ENCODE measurements around the gene MINDY1. TPM values are rescaled to one million over a fixed set of nuclear protein-coding genes. Genes with fewer than 3 reads are reported as not detected.

Gene MINDY1
- total RNA-seq, 2 donors from 2014 or later: 40.4 to 43.1 TPM

DNA sequence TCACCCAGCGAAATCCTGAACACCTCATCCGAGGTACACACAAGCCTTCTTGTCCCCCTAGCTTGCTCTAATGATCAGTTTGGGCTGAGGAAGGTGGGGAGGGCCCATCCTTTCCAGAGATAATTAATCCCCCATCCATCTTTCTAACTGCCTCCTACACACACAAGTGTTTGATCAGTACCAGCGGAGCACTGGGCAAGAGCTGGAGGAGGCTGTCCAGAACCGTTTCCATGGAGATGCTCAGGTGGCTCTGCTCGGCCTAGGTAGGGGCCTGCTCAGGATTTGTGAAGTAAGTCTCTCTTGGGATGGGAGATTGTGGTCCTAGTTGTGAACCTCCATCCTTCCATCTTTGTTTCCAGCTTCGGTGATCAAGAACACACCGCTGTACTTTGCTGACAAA, 18.8 kb downstream of the MINDY1 start:
- H3K27me3 ChIP-seq: no peaks in the 10 kb centered on the region
- no peak overlapping the region for H3K27ac ChIP-seq
- TF ChIP-seq, protein P1, sequence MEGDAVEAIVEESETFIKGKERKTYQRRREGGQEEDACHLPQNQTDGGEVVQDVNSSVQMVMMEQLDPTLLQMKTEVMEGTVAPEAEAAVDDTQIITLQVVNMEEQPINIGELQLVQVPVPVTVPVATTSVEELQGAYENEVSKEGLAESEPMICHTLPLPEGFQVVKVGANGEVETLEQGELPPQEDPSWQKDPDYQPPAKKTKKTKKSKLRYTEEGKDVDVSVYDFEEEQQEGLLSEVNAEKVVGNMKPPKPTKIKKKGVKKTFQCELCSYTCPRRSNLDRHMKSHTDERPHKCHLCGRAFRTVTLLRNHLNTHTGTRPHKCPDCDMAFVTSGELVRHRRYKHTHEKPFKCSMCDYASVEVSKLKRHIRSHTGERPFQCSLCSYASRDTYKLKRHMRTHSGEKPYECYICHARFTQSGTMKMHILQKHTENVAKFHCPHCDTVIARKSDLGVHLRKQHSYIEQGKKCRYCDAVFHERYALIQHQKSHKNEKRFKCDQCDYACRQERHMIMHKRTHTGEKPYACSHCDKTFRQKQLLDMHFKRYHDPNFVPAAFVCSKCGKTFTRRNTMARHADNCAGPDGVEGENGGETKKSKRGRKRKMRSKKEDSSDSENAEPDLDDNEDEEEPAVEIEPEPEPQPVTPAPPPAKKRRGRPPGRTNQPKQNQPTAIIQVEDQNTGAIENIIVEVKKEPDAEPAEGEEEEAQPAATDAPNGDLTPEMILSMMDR (IDR thresholded peaks at IDR 0.05): no peak
- no peaks in the 10 kb centered on the region for H3K4me1 ChIP-seq
- H3K36me3 ChIP-seq: no peaks in the 10 kb centered on the region
- intact Hi-C loops (cut with DNase I): no loop called here
- H3K9me3 ChIP-seq: no peaks in the 10 kb centered on the region
- H3K4me3 ChIP-seq: no peak overlapping the region
- no peak for DNase-seq
- no peak overlapping the region for H3K9ac ChIP-seq (ENCODE audit: low read depth in 2 of 2, low read length in 2 of 2)

DNA sequence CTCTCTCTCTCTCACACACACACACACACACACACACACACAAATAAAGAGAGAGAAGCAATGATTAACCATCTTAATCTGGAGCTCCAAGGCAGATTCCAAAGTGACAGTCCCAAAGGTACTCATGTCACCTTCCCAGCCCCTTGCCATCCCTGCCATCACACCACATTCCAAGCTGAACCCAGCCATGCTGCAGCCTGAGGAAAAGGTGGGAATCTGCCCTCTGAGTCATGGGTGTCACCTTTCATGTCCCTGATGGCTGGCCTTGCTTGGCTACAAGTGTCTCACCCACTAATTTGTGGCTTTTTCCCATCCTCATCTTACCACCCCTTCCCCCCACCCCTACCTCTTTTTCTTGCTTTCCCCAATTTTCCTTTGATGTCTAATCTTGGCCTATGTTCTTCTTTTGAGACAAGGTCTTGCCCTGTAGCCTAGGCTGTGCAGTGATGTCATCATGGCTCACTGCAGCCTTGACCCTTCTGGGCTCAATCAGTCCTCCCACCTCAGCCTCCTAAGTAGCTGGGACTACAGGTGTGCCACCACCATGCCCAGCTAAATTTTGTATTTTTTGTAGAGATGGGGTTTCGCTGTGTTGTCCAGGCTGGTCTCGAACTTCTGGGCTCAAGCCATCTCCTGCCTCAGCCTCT, 21.4 kb downstream of the MINDY1 start:
- peaks cover 5% of the 10 kb centered on the region for H3K4me1 ChIP-seq
- intact Hi-C loops (cut with DNase I): no loop called here
- H3K4me3 ChIP-seq: no peak overlapping the region
- H3K9me3 ChIP-seq: no peaks in the 10 kb centered on the region
- no peaks in the 10 kb centered on the region for H3K36me3 ChIP-seq
- H3K27ac ChIP-seq: no peak overlapping the region
- TF ChIP-seq, protein P1 (IDR thresholded peaks at IDR 0.05): no peak
- no peaks in the 10 kb centered on the region for H3K27me3 ChIP-seq
- no peak for DNase-seq
- no peak overlapping the region for H3K9ac ChIP-seq (ENCODE audit: low read depth in 2 of 2, low read length in 2 of 2)

DNA sequence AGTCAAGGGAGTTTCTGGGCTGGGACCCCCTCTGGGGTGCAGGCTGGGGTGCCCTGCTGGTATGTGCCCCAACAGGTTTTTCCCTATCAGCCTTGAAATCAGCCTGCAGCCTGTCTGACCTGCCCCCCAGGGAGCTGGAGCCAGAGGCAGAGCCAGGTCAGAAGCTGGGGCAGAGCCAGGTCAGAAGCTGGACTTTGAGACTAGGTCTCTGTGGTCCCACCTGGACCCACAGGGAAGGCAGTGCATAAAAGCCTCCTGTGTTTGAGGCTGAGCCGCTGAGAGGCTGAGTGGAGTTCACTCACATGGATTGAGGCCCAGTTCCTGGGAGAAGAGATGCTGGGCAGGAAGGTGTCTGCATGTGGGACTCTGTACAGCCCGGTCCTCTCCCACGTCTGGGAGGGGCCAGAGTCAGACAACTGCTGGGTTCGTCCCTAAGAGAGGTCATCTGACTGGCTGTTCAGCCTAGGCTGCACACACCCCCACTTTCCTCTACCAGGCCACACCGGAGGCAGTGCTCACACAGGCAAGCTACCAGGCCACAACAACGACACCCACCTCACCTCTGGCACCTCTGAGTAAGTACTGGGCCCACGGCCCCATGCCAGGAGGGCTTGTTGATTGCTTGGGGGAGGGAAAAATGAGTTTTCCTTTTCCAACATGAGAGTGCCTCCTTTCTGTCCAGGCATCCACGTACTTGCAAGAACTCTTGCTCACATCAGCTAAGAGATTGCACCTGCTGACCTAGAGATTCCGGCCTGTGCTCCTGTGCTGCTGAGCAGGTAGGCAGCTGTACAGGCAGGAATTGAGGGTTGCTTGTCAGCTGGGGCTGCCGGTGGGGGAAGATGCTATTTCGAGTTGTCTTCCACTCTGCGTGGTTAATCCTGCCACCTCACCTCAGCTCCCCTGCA, 24.6 kb downstream of the MINDY1 start, which contains the start of gene ANXA9:
Gene ANXA9 (plus strand): TSS at position 488 of the 908 bp plus-strand sequence. CDS start 814 bp downstream, outside the sequence.
- Histone ChIP-seq H3K9ac (ENCODE audit: low read depth in 2 of 2, low read length in 2 of 2) (no peak within 1 kb of the TSS), H3K4me1 (peaks cover 15% of the 10 kb centered on the region)

DNA sequence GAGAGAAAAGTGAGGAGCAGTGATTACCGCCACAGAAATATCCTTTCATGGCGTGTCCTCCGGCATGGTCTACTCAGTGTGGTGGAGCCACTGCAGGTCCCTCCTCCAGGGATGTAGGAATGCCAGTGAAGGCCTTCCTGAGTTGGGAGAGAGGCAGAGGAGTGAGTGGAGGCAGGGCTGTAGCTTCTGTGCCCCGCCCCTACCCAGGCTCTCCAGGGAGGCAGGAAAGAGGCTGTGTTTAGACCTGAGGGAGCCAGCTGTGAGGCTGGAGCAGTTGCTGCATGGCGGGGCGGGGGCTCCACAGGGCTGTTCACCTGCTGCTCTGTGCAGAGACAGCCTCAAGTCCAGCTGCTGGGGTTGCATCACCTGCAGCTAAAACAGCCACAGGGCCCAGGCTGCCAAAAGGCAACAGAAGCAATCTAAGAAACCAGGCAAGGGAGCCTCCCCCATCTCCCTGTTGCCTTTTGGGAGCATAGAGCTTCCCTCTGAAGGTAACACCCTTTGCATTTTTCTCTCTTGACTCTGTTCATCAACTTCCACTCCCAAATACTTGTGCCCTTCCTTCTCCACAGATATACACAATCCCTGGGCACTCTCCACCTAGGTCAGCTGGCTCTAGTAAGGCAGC, 25.4 kb downstream of the MINDY1 start:
- Histone ChIP-seq H3K9me3 (no peaks in the 10 kb centered on the region), H3K27me3 (no peaks in the 10 kb centered on the region), H3K4me1 (peaks cover 15% of the 10 kb centered on the region), H3K4me3 (no peak overlapping the region), H3K27ac (no peak overlapping the region), H3K9ac (ENCODE audit: low read depth in 2 of 2, low read length in 2 of 2) (no peak overlapping the region), H3K36me3 (no peaks in the 10 kb centered on the region)
- intact Hi-C loops (cut with DNase I): no loop called here
- TF ChIP-seq, protein P1 (IDR thresholded peaks at IDR 0.05): no peak
- DNase-seq: peak; percentile 57

More for the DNA sequence above, 24.6 kb downstream of the MINDY1 start, which contains the start of gene ANXA9:
- TF ChIP-seq, protein P1 (IDR thresholded peaks at IDR 0.05): no peak
- no peaks in the 10 kb centered on the region for H3K9me3 ChIP-seq
- no peaks in the 10 kb centered on the region for H3K36me3 ChIP-seq
- DNase-seq: peak; percentile 62
- intact Hi-C loops (cut with DNase I): no loop called here
- no peak within 1 kb of the TSS for H3K27ac ChIP-seq
- H3K4me3 ChIP-seq: no peak within 1 kb of the TSS
- no peaks in the 10 kb centered on the region for H3K27me3 ChIP-seq
